ENCODE data around the gene PNLIPRP2. TPM values are rescaled to one million over a fixed set of nuclear protein-coding genes. Genes with fewer than 3 reads are reported as not detected.

PNLIPRP2 gene
- polyA plus RNA-seq, 3 donors: 0.91 to 2,287 TPM; not detected in 1

DNA sequence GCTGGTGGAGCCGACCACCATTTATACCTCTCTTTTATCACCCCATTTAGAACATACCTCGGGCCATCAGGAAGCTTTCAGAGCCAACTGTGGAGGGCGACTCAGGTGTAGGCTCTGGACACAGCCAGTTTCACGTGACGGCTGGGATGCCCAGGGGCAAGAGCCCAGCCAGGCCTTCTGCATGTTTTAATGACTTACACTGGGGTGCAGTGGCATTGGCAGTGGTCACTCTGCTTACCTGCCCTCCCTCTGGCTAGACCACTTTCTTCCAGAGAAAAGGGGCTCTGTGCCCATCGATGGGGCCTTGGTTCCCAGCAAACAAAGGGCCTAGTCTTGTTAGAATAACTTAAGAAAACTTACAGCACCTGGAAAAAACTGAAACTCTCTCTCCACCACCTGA, 50.0 kb downstream of the PNLIPRP2 start:
- WGBS, 3 donors: 83 to 96% (median 91%) methylated on average over 6 of the region's 6 CpGs
- no peak overlapping the region for H3K27ac ChIP-seq (ENCODE audit: low read depth, low read length)

DNA sequence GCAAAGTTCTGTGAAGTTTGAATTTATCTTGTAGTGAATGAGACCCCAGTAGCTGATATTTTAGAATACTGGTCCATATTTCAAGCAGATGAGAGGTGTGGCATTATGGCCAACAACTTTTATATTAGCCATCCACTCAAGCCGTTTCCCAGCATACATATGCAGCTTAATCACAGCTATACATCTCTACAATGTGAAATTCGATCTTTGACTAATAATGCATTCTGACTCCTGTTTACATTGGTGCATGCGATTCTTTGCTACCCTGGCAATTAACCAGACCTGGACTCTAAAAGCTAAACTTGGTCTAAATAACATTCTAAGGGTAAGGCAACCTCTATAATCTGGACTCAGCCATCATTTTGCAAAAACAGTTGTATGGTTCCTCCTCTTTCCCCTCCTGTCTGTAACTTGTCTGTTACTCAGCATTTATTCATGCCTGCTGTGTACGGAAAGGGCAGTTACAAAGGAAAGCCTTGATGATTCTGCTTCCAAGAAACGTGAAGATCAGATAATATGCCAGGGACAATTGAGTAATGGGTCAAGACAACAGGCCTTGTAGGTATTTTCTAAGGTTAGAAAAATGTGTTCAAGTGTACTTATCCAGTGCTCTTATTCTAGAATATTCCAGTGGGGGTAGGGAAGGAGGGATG, 50.6 kb downstream of the PNLIPRP2 start:
- H3K27ac ChIP-seq (ENCODE audit: low read depth, low read length): no peak overlapping the region
- 64 to 73% (median 70%) methylated on average over 5 of the region's 5 CpGs for WGBS, 3 donors

DNA sequence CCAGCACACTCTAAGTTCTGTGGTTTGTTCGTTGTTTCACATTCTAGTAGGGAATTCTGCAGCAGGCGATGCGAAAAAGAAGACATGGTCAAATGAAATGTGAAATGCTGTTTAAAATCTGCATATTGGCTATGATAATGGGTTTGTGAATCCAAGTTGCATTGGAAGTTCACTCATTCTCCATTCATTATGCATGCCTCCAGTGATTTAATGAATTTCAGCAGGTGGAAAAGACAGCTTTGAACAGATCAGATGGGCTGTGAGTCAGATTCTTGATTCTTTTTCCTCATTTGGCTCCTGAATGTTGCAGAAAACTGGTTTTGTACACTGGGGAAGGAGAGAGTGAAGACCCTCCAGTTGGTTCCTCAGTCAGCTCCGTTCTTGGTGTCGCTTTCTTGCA, 52.1 kb downstream of the PNLIPRP2 start:
- WGBS, 3 donors: 94 to 98% (median 94%) methylated on average over 5 of the region's 5 CpGs

DNA sequence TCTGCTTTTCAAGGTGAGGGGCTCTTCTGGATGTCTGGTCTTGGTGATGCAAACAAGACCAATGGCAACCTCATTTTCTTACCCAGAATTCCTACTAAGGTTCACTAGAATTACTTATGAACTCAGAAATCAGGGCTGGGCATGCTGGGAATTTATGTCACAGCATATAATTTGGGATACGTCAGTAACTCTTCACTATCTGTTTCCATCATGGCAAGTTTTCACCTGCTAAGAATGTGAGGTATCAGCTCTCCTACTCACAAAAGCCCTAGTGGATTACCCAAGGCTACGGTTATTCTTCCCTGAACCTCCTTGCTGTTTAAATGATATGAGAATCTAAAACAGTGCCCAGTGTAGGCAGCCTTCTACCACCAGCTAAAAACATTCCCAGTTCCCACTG, 53.1 kb downstream of the PNLIPRP2 start:
- no peak overlapping the region for H3K27ac ChIP-seq (ENCODE audit: low read depth, low read length)
- WGBS, 3 donors: 81 to 92% (median 88%) methylated on average over 2 of the region's 2 CpGs

More for the DNA sequence above, 52.1 kb downstream of the PNLIPRP2 start:
- H3K27ac ChIP-seq (ENCODE audit: low read depth, low read length): no peak overlapping the region

- H3K27ac ChIP-seq (ENCODE audit: low read depth, low read length): no peak overlapping the region
- WGBS, 3 donors: 88 to 90% (median 90%) methylated on average over 23 to 32 of the region's 32 CpGs
Measured at GRCh38 chr10:116674901-116675423, 54.2 kb downstream of the PNLIPRP2 start.

- 89 to 93% (median 90%) methylated on average over 11 of the region's 11 CpGs for WGBS, 3 donors
Measured at GRCh38 chr10:116676118-116676517, 55.4 kb downstream of the PNLIPRP2 start.

DNA sequence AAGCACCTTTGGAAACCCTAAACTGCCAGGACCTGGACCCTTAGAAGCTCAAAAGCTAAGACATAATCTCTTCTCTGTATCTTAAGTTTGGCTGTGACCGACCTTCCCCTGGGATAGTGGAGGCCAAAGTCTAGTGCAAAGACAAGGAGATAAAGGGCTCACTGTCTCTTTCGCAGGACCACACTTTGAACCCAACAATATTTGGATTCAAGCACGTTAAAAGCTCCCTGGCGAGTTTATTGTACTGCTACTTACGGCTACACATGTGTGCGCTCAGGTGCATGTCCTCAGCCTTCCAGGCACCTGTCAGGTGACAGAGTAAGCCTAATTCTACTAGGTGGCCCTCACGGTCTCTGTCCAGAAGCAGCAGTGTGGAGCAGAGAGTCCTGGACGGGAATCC, 55.9 kb downstream of the PNLIPRP2 start:
- H3K27ac ChIP-seq (ENCODE audit: low read depth, low read length): no peak overlapping the region
- WGBS, 3 donors: 78 to 90% (median 86%) methylated on average over 8 of the region's 8 CpGs

More at GRCh38 chr10:116676118-116676517, 55.4 kb downstream of the PNLIPRP2 start:
- H3K27ac ChIP-seq (ENCODE audit: low read depth, low read length): no peak overlapping the region

DNA sequence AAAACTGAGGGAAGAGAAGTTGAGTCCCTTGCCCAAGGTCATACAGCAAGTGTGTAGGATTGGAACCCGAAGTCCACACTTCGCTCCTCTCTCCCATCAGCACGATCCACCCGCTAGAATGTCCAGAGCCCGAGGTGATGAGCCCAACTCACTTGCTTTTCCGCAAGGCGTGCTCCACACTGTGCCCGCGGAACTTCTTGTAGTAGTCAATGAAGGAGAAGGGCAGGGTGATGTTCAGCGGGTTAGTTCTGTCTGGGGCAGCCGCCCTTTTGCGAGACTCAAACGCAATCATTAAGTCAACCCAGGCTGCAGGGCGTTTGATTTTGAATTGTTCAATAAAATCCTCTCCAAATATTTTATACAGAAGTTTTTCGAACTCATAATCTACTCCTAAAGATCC, 58.6 kb downstream of the PNLIPRP2 start:
- 95 to 96% (median 95%) methylated on average over 15 of the region's 15 CpGs for WGBS, 3 donors
- no peak overlapping the region for H3K27ac ChIP-seq (ENCODE audit: low read depth, low read length)

DNA sequence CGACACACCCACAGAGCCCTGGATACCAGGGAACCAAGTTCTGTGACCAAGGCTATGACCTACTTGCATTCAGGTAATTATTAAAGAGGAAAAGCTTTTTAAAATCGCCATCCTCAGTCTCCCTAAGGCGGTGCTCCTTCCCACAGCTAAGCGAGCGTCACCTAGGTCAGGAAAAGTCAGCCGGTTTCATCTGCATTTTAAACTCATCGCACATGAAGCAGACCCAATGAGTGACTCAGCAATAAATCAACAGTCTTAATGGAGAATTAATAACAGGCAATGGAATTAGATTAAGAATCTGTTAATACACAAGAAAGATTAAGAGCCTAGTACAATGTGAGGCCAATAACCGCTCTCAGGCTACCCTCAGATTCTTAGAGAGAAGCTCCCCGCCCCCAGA, 62.4 kb downstream of the PNLIPRP2 start:
- 80 to 90% (median 88%) methylated on average over 9 of the region's 9 CpGs for WGBS, 3 donors
- H3K27ac ChIP-seq (ENCODE audit: low read depth, low read length): no peak overlapping the region

- 92 to 94% (median 94%) methylated on average over 11 of the region's 11 CpGs for WGBS, 3 donors
- no peak overlapping the region for H3K27ac ChIP-seq (ENCODE audit: low read depth, low read length)
Measured at GRCh38 chr10:116683821-116684220, 63.1 kb downstream of the PNLIPRP2 start.

DNA sequence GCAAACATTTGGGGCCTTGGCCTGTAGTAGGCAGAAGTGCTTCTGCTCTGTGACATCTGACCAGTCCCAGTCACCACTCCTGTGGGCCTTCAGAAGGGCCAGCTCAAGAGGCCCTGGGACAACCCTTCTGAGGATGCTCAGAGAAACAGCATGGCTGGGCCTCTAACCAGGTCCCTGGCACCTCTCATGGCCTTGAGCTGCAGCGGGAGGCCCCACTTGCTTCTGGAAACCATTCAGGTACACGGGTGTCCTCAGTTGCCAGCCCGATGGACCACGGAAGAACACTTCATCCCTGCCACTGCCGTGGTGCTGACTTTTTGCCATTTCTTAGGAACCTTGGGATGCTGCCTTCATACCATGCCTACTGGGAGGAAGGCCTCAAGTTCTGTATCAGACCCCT, 64.0 kb downstream of the PNLIPRP2 start:
- WGBS, 3 donors: 81 to 97% (median 92%) methylated on average over 5 of the region's 5 CpGs

DNA sequence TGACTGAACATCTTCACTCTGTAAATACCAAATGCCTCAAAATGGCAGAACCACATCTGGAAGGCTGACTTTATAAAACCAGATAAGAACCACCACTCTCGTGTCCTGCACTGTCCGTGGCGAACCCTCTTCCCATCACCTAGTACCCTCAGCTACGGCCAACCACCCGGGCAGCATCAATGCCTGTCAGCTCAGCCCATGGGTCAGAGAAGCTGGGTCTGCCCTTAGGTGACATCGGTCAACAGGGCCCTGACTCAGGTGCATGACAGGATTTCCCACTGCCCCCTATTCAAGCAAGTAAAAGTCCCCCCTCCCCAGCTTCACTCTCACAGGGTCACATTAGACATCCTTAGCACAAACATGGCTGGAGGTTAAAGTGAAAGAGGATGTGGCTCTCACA, 65.1 kb downstream of the PNLIPRP2 start:
- H3K27ac ChIP-seq (ENCODE audit: low read depth, low read length): no peak overlapping the region
- WGBS, 3 donors: 95 to 99% (median 96%) methylated on average over 6 of the region's 6 CpGs

More for the DNA sequence above, 64.0 kb downstream of the PNLIPRP2 start:
- H3K27ac ChIP-seq (ENCODE audit: low read depth, low read length): no peak overlapping the region

DNA sequence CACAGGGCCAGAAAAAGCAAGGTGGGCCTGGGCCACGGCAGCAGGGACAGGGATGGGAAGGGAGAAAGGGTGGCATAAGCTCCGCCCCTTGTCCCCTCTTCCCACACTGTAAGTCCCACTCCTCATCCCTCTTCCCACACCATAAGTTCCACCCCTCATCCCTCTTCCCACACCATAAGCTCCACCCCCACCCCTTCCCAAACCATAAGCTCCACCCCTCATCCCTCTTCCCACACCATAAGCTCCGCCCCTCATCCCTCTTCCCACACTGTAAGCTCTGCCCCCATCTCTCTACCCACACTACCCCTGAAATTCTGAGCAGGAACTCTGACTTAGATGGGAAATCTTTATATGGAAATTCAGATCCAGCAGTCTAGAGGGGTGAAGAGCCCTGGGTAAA, 65.9 kb downstream of the PNLIPRP2 start:
- 83 to 93% (median 88%) methylated on average over 2 to 3 of the region's 3 CpGs for WGBS, 3 donors
- no peak overlapping the region for H3K27ac ChIP-seq (ENCODE audit: low read depth, low read length)

DNA sequence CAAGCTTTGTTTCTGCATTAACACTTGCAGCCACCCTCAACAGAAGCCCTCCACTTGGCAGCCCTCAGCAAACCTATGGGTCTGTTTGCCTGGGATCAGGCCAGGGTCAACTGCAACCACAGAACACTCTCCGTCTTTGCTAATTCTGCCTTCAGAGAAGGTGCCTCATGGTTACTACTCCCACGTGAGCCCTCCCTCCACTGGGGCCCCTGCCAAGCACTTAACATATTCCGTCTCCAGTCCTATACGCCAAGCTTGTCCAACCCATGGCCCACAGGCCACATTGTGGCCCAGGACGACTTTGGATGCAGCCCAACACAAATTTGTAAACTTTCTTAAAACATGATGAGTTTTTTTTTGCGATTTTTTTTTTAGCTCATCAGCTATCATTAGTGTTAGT, 66.9 kb downstream of the PNLIPRP2 start:
- H3K27ac ChIP-seq (ENCODE audit: low read depth, low read length): no peak overlapping the region
- WGBS, 3 donors: 53 to 73% (median 60%) methylated on average over 6 of the region's 6 CpGs

GRCh38 chr10:116688241-116688711, 67.5 kb downstream of the PNLIPRP2 start:
- H3K27ac ChIP-seq (ENCODE audit: low read depth, low read length): no peak overlapping the region

GRCh38 chr10:116688741-116689495, 68.2 kb downstream of the PNLIPRP2 start:
- no peak overlapping the region for H3K27ac ChIP-seq (ENCODE audit: low read depth, low read length)
- 66 to 81% (median 67%) methylated on average over 7 of the region's 7 CpGs for WGBS, 3 donors

More at GRCh38 chr10:116688241-116688711, 67.5 kb downstream of the PNLIPRP2 start:
- 21 to 52% (median 28%) methylated on average over 7 of the region's 7 CpGs for WGBS, 3 donors

- 88 to 97% (median 91%) methylated on average over 4 of the region's 4 CpGs for WGBS, 3 donors
- no peak overlapping the region for H3K27ac ChIP-seq (ENCODE audit: low read depth, low read length)
Measured at GRCh38 chr10:116689744-116690143, 69.0 kb downstream of the PNLIPRP2 start.

GRCh38 chr10:116690356-116691322, 69.9 kb downstream of the PNLIPRP2 start:
- H3K27ac ChIP-seq (ENCODE audit: low read depth, low read length): no peak overlapping the region
- 54 to 60% (median 58%) methylated on average over 17 of the region's 17 CpGs for WGBS, 3 donors
